SKM-1 (cell line): ENCODE data around the gene UBE2J2.
A peak's percentile ranks its signal among the peaks of the same experiment; 100 is the strongest.

ENCODE experiments used
- DNase-seq: peaks from one replicate; lab custom pipeline; 2025; ENCODE audit not compliant: unreplicated experiment; lab: John Stamatoyannopoulos, UW

Gene UBE2J2

DNA sequence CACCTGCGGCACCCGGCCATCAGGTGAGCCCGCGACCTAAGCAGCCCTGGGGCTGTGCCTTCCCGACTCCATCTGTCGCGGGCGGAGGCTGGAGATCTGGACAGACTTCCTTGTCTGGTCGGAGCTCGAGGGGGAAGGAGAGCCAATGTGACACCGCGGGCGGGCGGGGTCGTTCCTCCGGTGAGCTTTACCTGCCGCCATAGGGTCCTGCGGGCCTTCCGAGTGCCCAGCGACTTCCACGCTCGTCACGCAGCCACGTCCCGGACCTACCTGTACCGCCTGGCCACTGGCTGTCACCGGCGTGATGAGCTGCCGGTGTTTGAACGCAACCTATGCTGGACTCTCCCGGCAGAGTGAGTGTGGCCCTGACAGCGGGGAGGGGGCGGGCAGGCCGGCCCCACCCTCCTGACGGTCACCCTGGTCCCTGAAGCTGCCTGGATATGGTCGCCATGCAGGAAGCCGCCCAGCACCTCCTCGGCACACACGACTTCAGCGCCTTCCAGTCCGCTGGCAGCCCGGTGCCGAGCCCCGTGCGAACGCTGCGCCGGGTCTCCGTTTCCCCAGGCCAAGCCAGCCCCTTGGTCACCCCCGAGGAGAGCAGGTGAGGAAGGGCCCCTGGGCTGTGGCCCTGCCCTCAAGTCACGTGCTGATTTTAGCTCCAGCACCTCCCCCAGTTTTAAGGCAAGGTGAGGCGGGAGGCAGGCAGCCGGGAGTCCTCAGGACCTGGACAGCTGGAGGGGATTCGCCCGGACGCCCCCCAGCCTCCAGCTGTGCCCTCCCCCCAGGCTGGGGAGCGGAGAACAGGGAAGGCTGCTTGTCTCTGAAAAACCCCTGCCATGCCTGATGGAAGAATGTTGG is 35.8 kb upstream of the UBE2J2 start:
- DNase-seq, result no peak

DNA sequence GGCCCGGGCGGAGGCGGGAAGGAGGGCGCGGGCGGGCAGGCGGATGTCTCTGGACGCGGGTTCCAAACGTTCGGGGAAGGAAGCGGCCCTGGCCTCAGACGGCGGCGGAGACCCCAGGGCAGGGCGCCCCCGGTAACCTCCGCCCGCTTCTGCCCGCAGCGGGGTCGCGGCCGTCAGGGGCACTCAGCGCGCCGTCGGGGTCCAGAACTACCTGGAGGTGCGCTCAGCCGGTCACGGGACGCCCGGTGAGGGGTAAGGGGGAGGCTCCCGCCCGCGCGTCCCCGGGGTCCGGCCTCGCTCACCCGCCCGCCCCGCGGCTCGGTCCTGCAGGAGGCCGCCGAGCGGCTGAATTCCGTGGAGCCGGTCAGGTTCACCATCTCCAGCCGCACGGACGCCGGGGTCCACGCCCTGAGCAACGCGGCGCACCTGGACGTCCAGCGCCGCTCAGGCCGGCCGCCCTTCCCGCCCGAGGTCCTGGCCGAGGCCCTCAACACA is 35.1 kb upstream of the UBE2J2 start:
- no peak for DNase-seq

DNA sequence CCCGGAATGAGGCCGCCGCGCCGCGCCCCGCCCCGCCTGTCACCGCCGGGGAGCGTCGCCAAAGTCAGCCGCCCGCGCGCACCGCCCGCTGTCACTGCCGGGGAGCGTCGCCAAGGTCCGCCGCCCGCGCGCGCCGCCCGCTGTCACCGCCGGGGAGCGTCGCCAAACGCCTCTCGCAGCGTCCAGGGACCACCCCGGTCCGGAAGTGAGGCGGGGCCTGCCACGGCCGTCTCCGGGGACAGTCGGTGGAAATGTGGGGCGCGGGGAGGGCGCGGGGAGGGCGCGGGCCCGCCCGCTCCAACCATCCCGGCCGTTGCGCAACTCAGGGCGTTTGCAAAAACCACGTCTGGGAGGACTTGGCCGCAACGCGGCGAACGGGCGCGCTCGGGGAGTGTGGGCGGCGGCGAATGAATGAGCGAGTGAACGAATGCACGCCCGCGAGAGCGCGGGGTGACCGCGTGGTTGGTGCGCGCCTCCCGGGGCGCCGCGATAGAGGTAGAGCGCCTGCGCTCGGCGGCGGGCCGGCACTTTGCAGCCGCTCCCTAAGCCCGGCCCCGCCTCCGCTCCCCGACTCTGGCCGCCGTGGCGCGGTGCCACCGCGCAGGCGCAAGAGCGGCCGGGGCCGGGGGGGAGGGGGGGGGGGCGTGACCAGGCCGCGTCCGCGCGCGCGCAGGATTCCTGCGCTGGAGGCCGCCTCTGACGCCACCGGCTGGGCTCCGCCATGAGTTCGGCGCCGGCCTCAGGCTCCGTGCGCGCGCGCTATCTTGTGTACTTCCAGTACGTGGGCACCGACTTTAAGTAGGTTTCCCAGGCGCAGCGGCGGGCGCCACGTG is 34.5 kb upstream of the UBE2J2 start, which contains the start of the genes ACAP3 and PUSL1:
Gene ACAP3 (minus strand): TSS at position 8 of the 833 bp plus-strand sequence. CDS start 115 bp downstream, outside the sequence.
Gene PUSL1 (plus strand): TSS at position 675 of the 833 bp plus-strand sequence. CDS start 47 bp downstream, at position 722.
- DNase-seq, result peak; percentile 95

DNA sequence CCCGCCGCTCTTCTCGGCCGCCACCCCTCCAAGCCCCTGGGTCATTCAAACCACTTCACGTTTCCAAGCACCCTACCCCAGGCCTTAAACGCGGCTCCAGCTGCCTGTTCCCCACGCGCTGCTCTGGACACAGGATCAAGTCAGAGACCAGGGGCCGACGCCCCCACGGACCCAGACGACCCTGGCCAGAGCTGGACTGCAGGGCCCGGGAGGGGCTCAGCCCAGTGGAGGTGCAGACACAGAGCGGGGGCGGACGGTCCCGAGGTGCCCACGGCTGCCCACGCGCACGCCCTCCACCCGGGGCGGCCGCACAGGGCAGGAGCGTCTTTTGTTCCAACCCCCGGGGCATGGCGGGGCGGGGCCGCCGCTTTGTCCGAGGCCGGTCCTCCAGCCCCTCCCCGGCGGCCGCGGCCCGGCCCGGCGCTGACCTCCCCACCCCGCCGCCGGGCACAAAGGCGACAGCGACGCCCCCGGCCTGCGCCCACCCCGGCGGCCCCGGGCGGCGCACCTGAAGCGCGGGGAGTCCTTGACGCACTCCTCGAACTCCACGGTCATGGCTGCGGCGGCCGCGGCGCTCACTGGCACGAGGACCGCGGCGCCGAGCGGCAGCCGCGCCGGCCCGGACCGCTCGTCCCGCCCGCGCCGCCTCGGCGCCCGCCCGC is 33.7 kb upstream of the UBE2J2 start:
- DNase-seq, result no peak

DNA sequence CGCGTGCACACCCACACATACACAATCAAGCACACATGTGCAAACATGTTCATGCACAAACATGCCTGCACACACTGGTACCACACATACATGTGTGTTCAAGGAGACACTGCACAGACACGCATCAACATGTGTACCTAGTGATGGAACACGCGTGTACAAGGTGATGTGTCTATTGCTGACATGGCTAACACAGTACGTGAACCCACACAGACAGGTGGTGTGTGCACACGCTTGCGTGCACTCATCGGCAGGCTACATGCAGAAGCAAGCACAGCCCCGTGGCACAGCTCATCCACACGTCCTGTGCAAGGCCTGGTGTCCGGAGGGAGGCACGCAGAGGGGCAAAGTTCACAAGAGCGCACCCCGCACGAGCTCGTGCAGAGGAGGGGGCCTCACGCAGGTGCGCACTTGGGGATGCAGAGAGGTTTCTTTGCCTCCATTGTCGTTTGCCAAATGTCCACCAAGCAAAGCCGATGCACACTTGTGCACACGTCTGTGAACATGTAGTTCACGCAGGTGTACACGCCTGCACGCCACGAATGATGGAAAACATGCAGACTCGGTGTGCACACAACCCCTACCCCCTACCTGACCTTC is 33.1 kb upstream of the UBE2J2 start:
- no peak for DNase-seq

DNA sequence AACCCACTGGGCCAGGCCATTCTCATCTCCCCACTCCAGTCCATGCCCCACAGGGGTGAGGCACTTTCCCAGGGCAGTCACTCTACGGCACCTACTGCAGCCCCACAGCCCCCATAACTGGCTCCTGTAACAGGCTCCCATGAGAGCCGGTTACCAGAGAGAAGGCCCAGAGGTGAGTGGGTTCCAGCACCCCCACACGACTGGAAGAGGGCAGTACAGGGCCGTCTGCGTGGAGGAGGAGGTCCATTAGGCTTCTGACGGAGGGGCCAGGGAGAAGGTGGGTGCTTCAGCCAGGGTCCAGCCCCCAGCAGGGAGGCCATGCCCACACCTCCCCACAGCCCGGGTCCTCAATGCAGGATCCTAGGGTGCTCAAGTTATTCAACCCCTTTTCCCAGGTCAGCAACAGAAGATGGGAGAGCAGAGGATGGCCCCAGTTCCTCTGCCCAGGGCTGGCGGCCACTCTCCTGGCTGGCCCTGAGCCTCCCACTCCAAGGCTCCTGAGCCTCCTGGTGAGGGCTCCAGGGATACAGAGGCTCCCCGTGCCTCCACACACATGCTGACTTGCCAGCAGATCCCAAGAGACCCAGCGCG is 32.5 kb upstream of the UBE2J2 start:
- DNase-seq, result no peak

DNA sequence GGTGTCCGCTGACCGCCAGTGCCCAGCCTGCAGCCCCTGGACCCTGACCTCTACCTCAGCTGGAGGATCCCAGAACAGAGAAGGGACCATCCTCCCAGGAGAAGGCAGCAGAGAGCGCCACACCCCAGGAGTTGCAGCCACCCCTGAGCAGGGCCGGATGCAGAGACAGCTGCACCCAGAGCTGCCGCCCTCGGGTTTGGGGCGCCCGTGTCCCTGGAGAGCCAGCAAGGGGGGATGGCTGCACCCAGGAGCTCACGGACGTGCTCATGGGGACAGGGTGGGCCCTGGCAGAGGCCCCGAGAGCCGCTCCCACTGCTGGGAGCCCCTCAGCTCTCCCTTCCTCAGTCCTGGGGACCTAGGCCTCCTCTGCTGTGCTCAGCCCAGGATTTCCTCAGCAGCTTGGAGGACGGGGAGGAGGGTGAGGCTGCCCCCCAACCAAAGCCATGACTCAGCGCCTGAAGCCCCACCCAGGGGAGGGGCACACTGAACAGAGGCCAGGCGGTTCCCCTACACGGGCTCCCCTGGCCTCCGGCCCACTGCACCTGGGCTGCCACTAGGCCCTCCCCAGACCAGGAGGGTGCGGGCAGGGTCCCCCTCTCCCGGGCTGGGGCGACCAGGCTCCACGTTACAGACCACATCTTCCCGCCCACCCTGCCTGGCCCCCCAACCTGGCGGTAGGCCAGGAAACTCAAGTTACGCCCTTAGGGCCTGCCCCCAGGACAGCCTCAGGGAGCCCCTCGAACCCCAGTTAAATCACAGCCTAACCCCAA is 31.8 kb upstream of the UBE2J2 start:
- no peak for DNase-seq

DNA sequence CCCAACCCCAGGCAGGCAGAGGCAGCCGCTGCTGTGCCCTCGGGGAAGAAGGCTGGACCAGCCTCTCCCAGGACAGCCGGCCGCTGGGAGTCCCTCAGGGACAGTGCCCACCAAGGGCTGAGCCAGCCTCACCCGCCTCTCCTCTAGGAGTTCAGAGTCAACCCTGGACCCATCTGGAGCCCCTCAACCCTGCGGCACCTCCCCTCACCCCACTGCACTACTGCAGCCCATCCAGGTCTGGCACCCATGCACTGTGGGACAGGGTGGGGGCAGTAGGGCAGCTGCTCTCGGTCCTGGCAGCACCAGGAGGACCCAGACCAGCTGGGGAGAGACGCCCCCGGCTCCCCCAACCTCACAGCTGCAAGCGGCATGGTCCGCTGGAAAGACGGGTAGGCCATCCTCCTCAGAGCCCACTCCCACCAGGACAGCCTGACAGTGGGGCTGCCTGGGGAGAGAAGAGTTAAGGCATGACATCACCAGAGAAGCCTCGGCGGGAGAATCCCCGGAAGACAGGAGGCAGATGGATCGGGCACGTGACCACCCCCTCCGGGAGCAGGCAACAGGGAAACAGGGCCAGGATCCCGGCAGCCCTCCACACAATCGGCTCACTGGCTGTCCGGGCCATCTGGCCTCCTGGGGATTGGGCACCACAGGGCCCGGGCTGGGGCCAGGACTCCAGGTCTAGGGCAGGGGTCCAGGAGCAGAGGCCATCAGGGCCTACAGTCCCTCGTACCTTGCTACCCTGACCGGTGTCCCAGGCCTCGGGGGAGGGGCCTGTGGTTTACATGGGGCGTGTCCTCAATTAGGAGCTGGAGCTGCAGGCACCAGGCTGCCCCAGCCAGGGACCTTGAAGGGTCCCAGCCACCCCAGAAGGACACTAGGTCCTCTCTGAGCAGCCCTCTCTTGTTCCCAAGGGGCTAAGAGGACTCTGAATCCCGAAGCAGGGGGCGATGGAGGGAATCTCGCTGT is 31.0 kb upstream of the UBE2J2 start:
- no peak for DNase-seq

DNA sequence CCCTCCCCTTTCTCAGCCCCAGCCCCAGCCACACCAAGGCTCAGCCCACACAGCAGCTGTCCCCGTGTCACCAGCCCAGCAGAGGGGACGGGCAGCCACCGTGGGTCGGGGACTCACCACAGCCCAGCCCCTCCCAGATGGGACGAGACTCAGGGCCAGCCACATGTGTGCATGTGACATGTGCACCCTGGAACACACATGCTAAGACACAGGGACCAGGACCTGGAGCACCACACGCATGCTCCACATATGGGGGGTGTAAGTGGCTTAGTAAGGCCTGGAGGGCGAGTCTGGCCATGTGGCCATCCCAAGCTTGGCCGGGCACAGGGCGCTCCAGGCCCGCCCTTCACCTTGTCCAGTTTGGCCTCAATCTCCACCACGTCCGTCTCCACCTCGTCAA is 30.1 kb upstream of the UBE2J2 start:
- DNase-seq, result no peak

DNA sequence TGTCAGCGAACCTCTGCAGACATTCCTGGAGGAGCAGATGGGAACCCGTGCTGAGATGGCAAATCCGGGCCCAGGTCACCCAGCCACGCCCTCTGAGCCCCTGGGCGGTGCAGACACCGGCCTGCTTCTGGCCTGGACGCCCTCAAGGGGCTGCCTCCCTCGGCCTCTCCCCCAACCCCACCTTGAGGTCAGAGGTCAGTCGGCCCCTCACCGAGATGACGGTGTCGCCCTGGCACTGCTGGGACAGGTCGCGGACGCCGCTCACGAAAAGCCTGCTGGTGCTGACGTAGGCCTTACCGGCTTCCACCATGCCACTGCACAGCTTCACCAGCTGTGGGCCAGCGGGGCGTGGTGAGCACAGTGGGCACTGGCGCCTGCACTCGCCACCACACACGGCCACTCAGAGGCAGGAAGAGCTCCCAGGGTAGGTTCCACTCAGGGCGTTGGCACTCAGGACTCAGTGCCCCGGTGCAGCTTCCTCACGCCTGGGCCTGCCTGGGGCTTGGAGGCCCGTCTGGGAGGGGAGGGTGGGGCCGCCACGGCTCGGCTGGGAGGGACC is 29.4 kb upstream of the UBE2J2 start:
- DNase-seq, result no peak

DNA sequence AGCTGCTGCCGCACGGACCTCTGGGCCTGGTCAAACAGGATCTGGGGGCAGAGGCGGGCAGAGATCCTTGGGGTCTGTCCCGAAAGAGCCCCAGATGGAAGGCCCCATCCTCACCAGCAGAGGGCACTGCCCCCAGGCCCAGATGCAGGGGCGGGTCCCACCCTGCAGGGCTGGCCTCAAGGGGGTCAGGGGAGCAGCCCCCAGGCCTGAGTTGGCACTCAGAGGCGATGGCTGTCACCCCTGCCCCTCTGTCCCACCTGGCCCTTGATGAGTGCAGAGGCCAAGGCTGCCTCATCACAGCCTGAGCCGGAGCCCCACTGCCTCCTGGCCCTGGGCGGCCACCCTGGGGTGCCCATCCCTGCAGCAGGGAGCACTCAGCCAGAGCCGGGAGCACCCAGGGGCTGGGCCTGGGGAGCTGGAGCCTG is 28.4 kb upstream of the UBE2J2 start:
- no peak for DNase-seq

DNA sequence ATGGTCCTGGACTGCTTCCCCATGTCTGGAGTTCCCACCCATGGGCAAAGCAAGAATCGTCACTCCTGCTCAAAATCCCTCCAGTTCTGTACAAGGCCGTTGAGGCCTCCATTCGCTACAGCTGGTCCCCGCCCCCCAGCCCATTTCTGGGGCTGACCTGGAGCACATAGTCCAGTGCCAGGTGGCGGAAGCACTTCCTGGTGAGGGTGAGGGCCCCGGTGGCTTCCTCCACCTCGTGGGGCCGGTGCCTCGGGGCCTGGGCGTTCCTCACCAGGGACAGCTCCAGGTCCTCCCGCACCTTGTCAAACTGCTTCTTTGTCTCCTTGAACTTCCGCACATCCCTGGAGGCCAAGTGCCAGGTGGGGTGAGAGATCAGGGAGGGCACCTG is 26.7 kb upstream of the UBE2J2 start:
- no peak for DNase-seq

DNA sequence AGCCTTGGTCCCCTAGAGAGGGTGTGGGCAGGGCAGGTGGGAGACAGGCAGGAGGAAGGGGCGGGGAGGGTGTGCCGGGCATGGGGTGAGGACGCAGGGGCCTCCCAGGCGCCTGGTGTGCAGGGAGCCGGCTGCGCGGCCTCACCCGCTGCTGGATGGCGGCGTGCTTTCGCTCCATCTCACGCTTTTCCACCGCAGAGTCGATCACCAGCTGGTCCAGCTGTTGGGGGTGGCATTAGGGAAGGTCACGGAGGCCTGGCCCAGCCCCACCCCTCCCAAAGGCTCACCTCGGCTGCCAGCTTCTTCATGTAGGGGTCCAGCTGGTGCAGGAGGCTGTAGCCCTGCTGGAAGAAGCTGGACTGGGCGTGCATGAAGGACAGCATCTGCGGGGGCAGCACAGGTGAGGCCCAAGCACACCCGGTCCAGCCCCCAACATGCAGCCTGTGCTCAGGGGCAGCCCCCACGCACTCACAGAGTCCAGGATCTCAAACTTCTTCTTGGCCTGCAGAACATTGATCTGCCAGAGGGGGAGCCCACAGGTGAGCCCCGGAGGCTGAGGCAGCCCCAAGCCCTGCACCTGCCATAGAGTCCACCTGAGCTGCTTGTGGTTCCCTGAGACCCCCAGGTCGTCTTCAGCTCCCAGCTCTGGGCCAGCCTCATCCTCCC is 26.2 kb upstream of the UBE2J2 start:
- DNase-seq, result no peak

DNA sequence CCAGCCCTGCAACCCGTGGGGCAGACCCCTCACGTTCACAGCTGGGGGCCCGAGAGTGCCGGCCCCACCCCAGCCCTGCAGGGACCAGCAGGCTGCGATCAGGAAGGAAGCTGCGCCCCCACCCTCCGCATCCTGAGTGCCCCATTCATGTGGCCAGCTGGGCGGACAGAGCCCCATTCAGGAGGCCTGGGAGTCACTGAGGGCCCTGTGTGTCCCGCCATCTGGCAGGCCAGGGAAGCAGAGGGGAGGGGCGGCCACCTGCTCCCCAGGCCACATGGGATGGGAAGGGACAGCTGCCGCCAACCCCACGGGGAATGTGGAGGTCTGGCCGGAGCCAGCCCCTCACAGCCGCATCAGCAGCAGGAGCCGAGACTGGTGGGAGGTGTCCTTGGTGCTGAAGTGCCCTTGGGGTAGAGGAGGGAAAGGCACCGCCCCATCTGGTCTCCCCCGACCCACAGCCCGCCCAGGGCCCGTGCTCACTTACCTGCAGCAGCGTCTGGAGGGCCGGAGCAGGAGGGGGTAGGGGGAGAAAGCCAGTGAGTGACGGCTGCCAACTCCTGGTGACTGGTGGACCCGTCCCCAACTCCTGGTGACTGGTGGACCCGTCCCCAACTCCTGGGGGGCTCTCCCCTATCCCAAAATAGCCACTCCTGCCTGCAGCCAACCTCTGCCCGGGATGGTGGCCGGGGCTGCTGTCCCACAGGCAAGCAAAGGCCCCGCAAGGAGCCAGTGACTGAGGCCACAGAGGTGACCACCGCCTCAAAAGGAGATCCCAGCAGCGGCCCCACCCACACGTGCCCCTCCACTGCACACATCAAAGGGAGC is 25.4 kb upstream of the UBE2J2 start:
- no peak for DNase-seq

DNA sequence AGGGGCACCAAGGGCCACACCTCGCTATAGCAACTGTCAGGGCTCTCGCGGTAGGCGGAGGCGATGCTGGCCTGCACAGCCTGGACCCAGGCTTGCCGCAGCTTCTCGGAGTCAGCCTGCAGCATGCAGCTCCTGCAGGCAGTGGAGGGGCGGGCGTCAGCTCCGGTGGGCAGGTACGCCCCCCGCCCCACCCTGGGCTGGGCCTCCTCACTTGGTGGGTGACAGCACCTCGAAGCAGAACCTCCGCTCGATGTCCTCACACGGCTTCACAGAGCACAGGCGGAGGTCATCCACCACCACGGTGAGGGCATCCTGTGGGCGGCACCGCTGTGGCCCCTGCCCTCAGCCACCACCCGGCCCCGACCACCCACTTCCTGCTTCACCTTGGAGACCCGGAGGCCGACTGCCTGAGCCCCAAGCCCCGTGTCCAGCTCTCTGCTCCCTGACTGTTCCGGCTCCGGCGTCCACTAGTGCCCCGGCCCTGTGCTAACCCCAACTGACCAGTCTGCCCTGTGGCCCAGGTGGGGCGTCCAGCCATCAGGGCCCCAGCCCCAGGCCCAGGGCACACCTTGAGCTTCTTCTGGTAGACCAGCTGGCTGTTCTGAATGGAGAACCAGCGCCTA is 24.3 kb upstream of the UBE2J2 start:
- DNase-seq, result no peak
